ENCODE results near the gene PIBF1. TPM values are rescaled to one million over a fixed set of nuclear protein-coding genes. Genes with fewer than 3 reads are reported as not detected.

The PIBF1 gene
- total and polyA plus RNA-seq, 2 of the 4 experiments (the other 2 are of a cell fraction): 5.1 to 13.3 TPM

DNA sequence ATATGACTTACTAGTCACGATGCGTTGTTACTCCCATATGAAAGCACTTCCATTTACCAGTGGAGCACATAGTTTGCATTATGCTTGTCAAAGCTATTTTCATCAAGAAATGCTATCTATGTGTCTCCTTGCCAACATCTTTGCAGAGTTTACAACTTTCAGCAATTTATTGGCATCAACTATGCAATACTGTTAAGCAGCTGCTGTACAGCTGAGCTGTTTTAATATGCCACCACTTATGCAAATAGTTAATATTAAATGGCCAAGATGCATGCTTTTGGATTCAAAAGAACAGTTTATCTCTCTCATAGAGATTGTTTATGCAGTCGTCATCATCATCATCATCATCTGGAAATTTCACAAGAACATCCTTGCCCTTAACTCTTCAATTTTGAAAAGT is 209.0 kb downstream of the PIBF1 start:
- TF ChIP-seq RCOR1 (IDR thresholded peaks at IDR 0.05; ENCODE audit: insufficient replicate concordance, low read length): no peak
- TF ChIP-seq, protein P1, sequence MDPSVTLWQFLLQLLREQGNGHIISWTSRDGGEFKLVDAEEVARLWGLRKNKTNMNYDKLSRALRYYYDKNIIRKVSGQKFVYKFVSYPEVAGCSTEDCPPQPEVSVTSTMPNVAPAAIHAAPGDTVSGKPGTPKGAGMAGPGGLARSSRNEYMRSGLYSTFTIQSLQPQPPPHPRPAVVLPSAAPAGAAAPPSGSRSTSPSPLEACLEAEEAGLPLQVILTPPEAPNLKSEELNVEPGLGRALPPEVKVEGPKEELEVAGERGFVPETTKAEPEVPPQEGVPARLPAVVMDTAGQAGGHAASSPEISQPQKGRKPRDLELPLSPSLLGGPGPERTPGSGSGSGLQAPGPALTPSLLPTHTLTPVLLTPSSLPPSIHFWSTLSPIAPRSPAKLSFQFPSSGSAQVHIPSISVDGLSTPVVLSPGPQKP (IDR thresholded peaks at IDR 0.05; ENCODE audit: borderline replicate concordance, low read depth, low read length): no peak
- TF ChIP-seq CHD1 (IDR thresholded peaks at IDR 0.05; ENCODE audit: low read depth, low read length): no peak
- no peak for TF ChIP-seq FOS (IDR thresholded peaks at IDR 0.05; ENCODE audit: low read depth, low read length)
- no peak for TF ChIP-seq NFE2L2 (IDR thresholded peaks at IDR 0.05; ENCODE audit: low read depth, low read length)
- no peak for TF ChIP-seq POLR2A (IDR thresholded peaks at IDR 0.05; ENCODE audit: low read depth, low read length)
- TF ChIP-seq, protein P2, sequence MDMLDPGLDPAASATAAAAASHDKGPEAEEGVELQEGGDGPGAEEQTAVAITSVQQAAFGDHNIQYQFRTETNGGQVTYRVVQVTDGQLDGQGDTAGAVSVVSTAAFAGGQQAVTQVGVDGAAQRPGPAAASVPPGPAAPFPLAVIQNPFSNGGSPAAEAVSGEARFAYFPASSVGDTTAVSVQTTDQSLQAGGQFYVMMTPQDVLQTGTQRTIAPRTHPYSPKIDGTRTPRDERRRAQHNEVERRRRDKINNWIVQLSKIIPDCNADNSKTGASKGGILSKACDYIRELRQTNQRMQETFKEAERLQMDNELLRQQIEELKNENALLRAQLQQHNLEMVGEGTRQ (IDR thresholded peaks at IDR 0.05; ENCODE audit: low read depth, low read length): no peak
- no peak for TF ChIP-seq MAZ (IDR thresholded peaks at IDR 0.05; ENCODE audit: borderline replicate concordance, low read depth, low read length)
- no peak for TF ChIP-seq MXI1 (IDR thresholded peaks at IDR 0.05; ENCODE audit: borderline replicate concordance, low read depth, low read length)
- TF ChIP-seq CEBPB (IDR thresholded peaks at IDR 0.05; ENCODE audit: low read depth, low read length): no peak
- no peak for TF ChIP-seq BHLHE40 (IDR thresholded peaks at IDR 0.05; ENCODE audit: low read depth, low read length)
- no peak for TF ChIP-seq SMC3 (IDR thresholded peaks at IDR 0.05; ENCODE audit: low read depth, low read length)
- no peak for TF ChIP-seq RAD21 (IDR thresholded peaks at IDR 0.05; ENCODE audit: low read length)
- no peak for TF ChIP-seq RFX5 (IDR thresholded peaks at IDR 0.05; ENCODE audit: low read depth, low read length)
- TF ChIP-seq, protein P3, sequence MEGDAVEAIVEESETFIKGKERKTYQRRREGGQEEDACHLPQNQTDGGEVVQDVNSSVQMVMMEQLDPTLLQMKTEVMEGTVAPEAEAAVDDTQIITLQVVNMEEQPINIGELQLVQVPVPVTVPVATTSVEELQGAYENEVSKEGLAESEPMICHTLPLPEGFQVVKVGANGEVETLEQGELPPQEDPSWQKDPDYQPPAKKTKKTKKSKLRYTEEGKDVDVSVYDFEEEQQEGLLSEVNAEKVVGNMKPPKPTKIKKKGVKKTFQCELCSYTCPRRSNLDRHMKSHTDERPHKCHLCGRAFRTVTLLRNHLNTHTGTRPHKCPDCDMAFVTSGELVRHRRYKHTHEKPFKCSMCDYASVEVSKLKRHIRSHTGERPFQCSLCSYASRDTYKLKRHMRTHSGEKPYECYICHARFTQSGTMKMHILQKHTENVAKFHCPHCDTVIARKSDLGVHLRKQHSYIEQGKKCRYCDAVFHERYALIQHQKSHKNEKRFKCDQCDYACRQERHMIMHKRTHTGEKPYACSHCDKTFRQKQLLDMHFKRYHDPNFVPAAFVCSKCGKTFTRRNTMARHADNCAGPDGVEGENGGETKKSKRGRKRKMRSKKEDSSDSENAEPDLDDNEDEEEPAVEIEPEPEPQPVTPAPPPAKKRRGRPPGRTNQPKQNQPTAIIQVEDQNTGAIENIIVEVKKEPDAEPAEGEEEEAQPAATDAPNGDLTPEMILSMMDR (conservative IDR thresholded peaks at IDR 0.05; ENCODE audit: low read depth, low read length): no peak
- TF ChIP-seq MAFK (IDR thresholded peaks at IDR 0.05; ENCODE audit: low read depth, low read length): no peak
- H3K27me3 ChIP-seq (ENCODE audit: control insufficient read depth, insufficient read depth, low read length): no peaks in the 10 kb centered on the region
- no peak overlapping the region for H3K4ac ChIP-seq (ENCODE audit: low read depth, low read length)
- no peak overlapping the region for H2BK120ac ChIP-seq (ENCODE audit: low read depth, low read length)
- no peak overlapping the region for H4K5ac ChIP-seq (ENCODE audit: low read depth, low read length)
- H2AK5ac ChIP-seq (ENCODE audit: low read depth, low read length): no peak overlapping the region
- H3K27ac ChIP-seq (ENCODE audit: insufficient read depth, low read length): no peak overlapping the region
- no peaks in the 10 kb centered on the region for H4K20me1 ChIP-seq (ENCODE audit: insufficient read depth, low read length)
- BruUV-seq (replicated peaks): no TSS peak
- in situ Hi-C loops (cut with MboI; ENCODE audit: low sequenced_read_pairs) (no loop called here), dilution Hi-C loops (cut with HindIII; ENCODE audit: low sequenced_read_pairs, unreplicated experiment) (no loop called here), intact Hi-C loops (cut with micrococcal nuclease) (no loop called here)
- H3K4me1 ChIP-seq (ENCODE audit: control insufficient read depth, insufficient read depth, low read length): no peaks in the 10 kb centered on the region
- no peak overlapping the region for H2BK15ac ChIP-seq (ENCODE audit: low read depth, low read length)
- H2AK9ac ChIP-seq (replicated peaks; ENCODE audit: low read depth, low read length, poor library complexity): no peak overlapping the region
- ATAC-seq (ENCODE audit: low read depth) (no peak), DNase-seq (peak; percentile 2)
- H2BK20ac ChIP-seq (ENCODE audit: low read depth, low read length): no peak overlapping the region
- H3K36me3 ChIP-seq (ENCODE audit: control insufficient read depth, insufficient read depth, low read length): no peaks in the 10 kb centered on the region
- no peaks in the 10 kb centered on the region for H3K9me1 ChIP-seq (ENCODE audit: insufficient read depth, low read length)
- H4K91ac ChIP-seq (ENCODE audit: insufficient read depth, low read depth, low read length): no peak overlapping the region
- H3K9me3 ChIP-seq (ENCODE audit: control insufficient read depth, insufficient read depth, low read length): no peaks in the 10 kb centered on the region
- no peak overlapping the region for H3K9ac ChIP-seq (ENCODE audit: low read depth, low read length)
- ChIA-PET CTCF (no interaction called here), POLR2A (ENCODE audit: unreplicated experiment) (no interaction called here)
- no peak overlapping the region for H2BK5ac ChIP-seq (ENCODE audit: low read depth, low read length, poor library complexity, severe bottlenecking)
- H3K4me2 ChIP-seq (ENCODE audit: low read depth, low read length): no peak overlapping the region
- no peak overlapping the region for H2AFZ ChIP-seq (replicated peaks; ENCODE audit: low read length, poor library complexity)
- no peak overlapping the region for H3K14ac ChIP-seq (replicated peaks; ENCODE audit: low read depth, low read length)
- H4K8ac ChIP-seq (ENCODE audit: low read depth in 2 of 2, low read length in 2 of 2): no peak overlapping the region
- WGBS, 2 experiments (ENCODE audit: extremely low coverage in 2 of 2, insufficient read length in 1 of 2): no CpG with 5 or more reads among the region's 3 CpGs
- H3K56ac ChIP-seq (ENCODE audit: extremely low read depth, insufficient read depth, low read length): no peak overlapping the region
- H3K4me3 ChIP-seq (ENCODE audit: insufficient read depth, low read depth, low read length): no peak overlapping the region
- H3K23ac ChIP-seq (ENCODE audit: low read depth, low read length): no peak overlapping the region
- no peaks in the 10 kb centered on the region for H3K79me1 ChIP-seq (ENCODE audit: low read depth in 1 of 2, low read length in 2 of 2)
- H3K18ac ChIP-seq (ENCODE audit: low read depth, low read length): no peak overlapping the region

Measured in IMR-90 (cell line).